K562 (cell line): ENCODE data around the gene PLXNA2. TPM values are rescaled to one million over a fixed set of nuclear protein-coding genes. Genes with fewer than 3 reads are reported as not detected.

Experiments
- ARID1B ChIP-seq: fragments of 450-650 bp; IDR thresholded peaks from 2 replicates; pipeline ENCODE4 v1.6.1; 2016; ENCODE audit warnings: antibody characterized with exemption, mild to moderate bottlenecking, inconsistent platforms
- ATF7 ChIP-seq: fragments of 450-650 bp; IDR thresholded peaks from 2 replicates; pipeline ENCODE4 v1.7.1; 2014; ENCODE audit warnings: mild to moderate bottlenecking, moderate library complexity
- CBFA2T2 ChIP-seq: fragments of 450-650 bp; conservative IDR thresholded peaks from 2 replicates; pipeline ENCODE4 v1.6.1; 2017; ENCODE audit warnings: mild to moderate bottlenecking
- CLOCK ChIP-seq: fragments of 250-450 bp; sonication (Bioruptor Pico); IDR thresholded peaks from 2 replicates; pipeline ENCODE4 v1.4.0; 2020; ENCODE audit warnings: mild to moderate bottlenecking, moderate library complexity, borderline replicate concordance
- HDAC1 ChIP-seq, 2 experiments: fragments of 450-650 bp; IDR thresholded peaks; 2 replicates each; pipeline ENCODE4 v1.6.1; 2016 to 2017; ENCODE audit warnings: inconsistent platforms in 1 of 2, mild to moderate bottlenecking in 1 of 2, moderate library complexity in 1 of 2
- PBX2 ChIP-seq, 2 experiments: IDR thresholded peaks in 1 of 2; conservative IDR thresholded peaks in 1 of 2; 2 replicates each; pipeline ENCODE4 v1.6.1; 2016; ENCODE audit warnings: low read depth in 2 of 2, mild to moderate bottlenecking in 1 of 2, missing compliant biosample characterization in 1 of 2, missing genetic modification characterization in 1 of 2, moderate library complexity in 1 of 2
- PKNOX1 ChIP-seq: fragments of 450-650 bp; IDR thresholded peaks from 2 replicates; pipeline ENCODE4 v1.6.1; 2016
- RNF219 ChIP-seq: fragments of 250-450 bp; sonication (Bioruptor Pico); IDR thresholded peaks from 2 replicates; pipeline ENCODE4 v1.5.0; 2022; ENCODE audit warnings: mild to moderate bottlenecking
- SMARCE1 ChIP-seq: fragments of 450-650 bp; IDR thresholded peaks from 2 replicates; pipeline ENCODE4 v1.7.1; 2016; ENCODE audit warnings: mild to moderate bottlenecking
- SPI1 ChIP-seq: IDR thresholded peaks from 2 replicates; pipeline ENCODE4 v1.6.1; 2011; ENCODE audit warnings: low read depth, low read length, control low read depth, borderline replicate concordance
- ZEB2 ChIP-seq: fragments of 450-650 bp; IDR thresholded peaks from 2 replicates; pipeline ENCODE4 v1.6.1; 2016
- ZNF184 ChIP-seq: sonication (generic); formaldehyde crosslinking; IDR thresholded peaks from 2 replicates; pipeline ENCODE4 v1.5.0; 2020; ENCODE audit warnings: missing genetic modification reagents
- ZNF41 ChIP-seq: fragments of 250-450 bp; sonication (Bioruptor Pico); conservative IDR thresholded peaks from 2 replicates; pipeline ENCODE4 v1.4.0; 2020; ENCODE audit warnings: mild to moderate bottlenecking
- polyA plus RNA-seq, 8 experiments: library from polyadenylated mRNA; depleted of rRNA in 4 of 8; stranded (reverse) in 5 of 8; unstranded in 3 of 8; fragments of >200 nt; fragmentation: Nextera tagmentation in 2 of 8; fragmentation: Illumina TruSeq in 1 of 8; extraction: Ambion mirVana in 2 of 8; extraction: Trizol in 1 of 8; gene quantifications; 2 replicates each; pipeline versions ENCODE4 v1.2.1 to v1.2.3, GENCODE V29; 2011 to 2014; ENCODE audit warnings: inconsistent platforms in 1 of 8, missing spikeins in 1 of 8
- total RNA-seq, 7 experiments: library from RNA; depleted of rRNA in 6 of 7; stranded (reverse); fragments of >200 nt in 6 of 7; fragmentation: Illumina TruSeq in 2 of 7; extraction: Trizol in 2 of 7; gene quantifications; 2 replicates each; pipeline versions ENCODE4 v1.2.1 to v1.2.3, GENCODE V29; 2011 to 2021; ENCODE audit warnings: low replicate concordance in 1 of 7

The PLXNA2 gene
- total and polyA plus RNA-seq, 9 of the 15 experiments (the other 6 are each of a cell fraction or from before 2014, with no cell fraction given), result 0.01 to 1.3 (median 0.32) TPM

- TF ChIP-seq RNF219 (CRISPR knock-in tag) (no peak), CLOCK (CRISPR knock-in tag) (no peak), ATF7 (0 out of 2 replicates have a peak, but pooled peaks have one; percentile 18), HDAC1 (IDR thresholded peaks at IDR 0.05) (peak in 1 of 2 experiments; percentile 36; a peak in 1 of 4 replicates), ZEB2 (peak; percentile 79), SMARCE1 (peak; percentile 84; the same call in 1 of the 2 replicates), PKNOX1 (peak; percentile 91), ZNF184 (CRISPR knock-in tag) (no peak), SPI1 (no peak), PBX2 (CRISPR knock-in tag; IDR thresholded peaks at IDR 0.05; ENCODE audit: low read depth) (no peak), PBX2 (tag; conservative IDR thresholded peaks at IDR 0.05; ENCODE audit: low read depth) (0 out of 2 replicates have a peak, but pooled peaks have one; percentile 10), ARID1B (peak; percentile 54; the same call in 1 of the 2 replicates), ZNF41 (CRISPR knock-in tag) (no peak), CBFA2T2 (peak; percentile 38; the same call in 1 of the 2 replicates)
Observed at GRCh38 chr1:208189183-208189582, 55.0 kb downstream of the PLXNA2 start (continued).
